Vagina (tissue), 2 donors: ENCODE results near the gene GREB1. TPM values are rescaled to one million over a fixed set of nuclear protein-coding genes. Genes with fewer than 3 reads are reported as not detected.
A peak's percentile ranks its signal among the peaks of the same experiment; 100 is the strongest.

Source experiments
- DNase-seq, 2 donors: peaks; one replicate each; pipeline ENCODE4 v3.0.0-alpha.2; 2017; ENCODE audit errors: extremely low spot score in 2 of 2
- H3K27ac ChIP-seq: fragments of 200-600 bp; sonication (generic); one replicate; pipeline ENCODE4 v1.5.1; 2019
- H3K27me3 ChIP-seq: fragments of 200-600 bp; sonication (generic); one replicate; pipeline ENCODE4 v1.5.1; 2019
- H3K36me3 ChIP-seq, 2 donors: fragments of 200-600 bp; sonication (generic); one replicate each; pipeline ENCODE4 v1.5.1; 2017 to 2019
- H3K4me1 ChIP-seq: fragments of 200-600 bp; sonication (generic); one replicate; pipeline ENCODE4 v1.5.1; 2019
- H3K4me3 ChIP-seq, 2 donors: fragments of 200-600 bp; sonication (generic); 1 replicate in 1 of 2; 2 replicates in 1 of 2; pipeline ENCODE4 v1.5.1; 2016 to 2019
- H3K9me3 ChIP-seq: fragments of 200-600 bp; sonication (generic); one replicate; pipeline ENCODE4 v1.5.1; 2019
- POLR2A ChIP-seq, 2 donors: fragments of 450-650 bp; IDR thresholded peaks; one replicate each; pipeline ENCODE4 v1.6.1; 2017; ENCODE audit warnings: antibody characterized with exemption in 2 of 2, mild to moderate bottlenecking in 2 of 2, moderate library complexity in 2 of 2
- POLR2AphosphoS5 ChIP-seq, 2 donors: sonication (generic); formaldehyde crosslinking; IDR thresholded peaks; one replicate each; pipeline ENCODE4 v1.9.0; 2017; ENCODE audit warnings: antibody characterized with exemption in 2 of 2, mild to moderate bottlenecking in 2 of 2, low read depth in 1 of 2; ENCODE audit not compliant: insufficient read depth in 1 of 2
- intact Hi-C: fragments of 100-400 bp; cut with DNase I; formaldehyde crosslinking; loops from one replicate; pipeline ENCODE4 v1.15.1; 2023
- total RNA-seq: library from RNA; depleted of rRNA; stranded (reverse); fragments of >200 nt; gene quantifications from one replicate; pipeline ENCODE4 v1.2.3, GENCODE V29; 2016
- TF ChIP-seq, protein P1 (sequence below), 3 experiments: fragments of 450-650 bp in 2 of 3; fragments of 200-600 bp in 1 of 3; sonication (generic) in 1 of 3; IDR thresholded peaks; one replicate each; pipeline ENCODE4 v1.5.1; 2017 to 2019; ENCODE audit warnings: antibody characterized with exemption in 3 of 3, mild to moderate bottlenecking in 2 of 3, moderate library complexity in 2 of 3

The GREB1 gene
- total RNA-seq, 1 donor from 2014 or later: 35.4 TPM

DNA sequence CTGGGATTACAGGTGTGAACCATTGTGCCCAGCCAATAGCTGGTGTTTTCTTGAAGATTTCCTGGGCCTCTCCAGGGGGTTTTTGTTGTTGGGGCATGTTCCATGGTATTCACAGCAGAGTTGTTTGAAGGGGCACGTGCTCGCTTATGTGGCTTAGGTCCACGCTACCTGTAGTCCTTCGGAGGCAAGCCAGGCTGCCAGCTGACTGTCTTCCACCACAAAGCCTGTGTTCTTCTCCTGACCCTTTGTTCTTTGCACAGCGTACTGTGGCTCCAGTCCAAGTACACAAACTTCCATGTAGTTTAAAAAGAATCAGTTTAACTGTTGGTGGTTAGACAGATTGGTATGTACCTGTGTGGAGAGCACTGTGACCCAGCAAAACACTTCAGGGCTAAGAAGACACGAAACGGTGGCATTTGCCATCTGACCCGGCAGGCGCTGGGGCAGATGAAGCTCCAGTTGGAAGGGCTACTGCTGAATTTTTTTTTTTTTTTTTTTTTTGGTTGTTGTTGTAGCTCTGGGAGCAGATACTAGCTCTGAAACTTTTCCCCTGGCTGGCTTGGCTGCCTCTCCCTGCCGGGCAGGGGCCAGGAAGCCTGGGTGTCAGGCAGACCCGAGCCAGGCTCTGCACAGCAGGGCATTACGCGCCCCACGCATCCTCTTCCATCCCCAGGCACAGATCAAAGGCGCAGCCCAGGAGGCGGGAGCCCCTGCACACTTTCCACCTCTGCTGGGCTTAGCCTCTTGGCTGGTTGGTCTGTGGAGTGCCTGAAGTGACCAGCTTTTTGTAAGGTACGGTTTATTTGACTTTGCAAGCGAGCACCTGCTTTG lies 5.7 kb downstream of the GREB1 start:
- TF ChIP-seq, protein P1, sequence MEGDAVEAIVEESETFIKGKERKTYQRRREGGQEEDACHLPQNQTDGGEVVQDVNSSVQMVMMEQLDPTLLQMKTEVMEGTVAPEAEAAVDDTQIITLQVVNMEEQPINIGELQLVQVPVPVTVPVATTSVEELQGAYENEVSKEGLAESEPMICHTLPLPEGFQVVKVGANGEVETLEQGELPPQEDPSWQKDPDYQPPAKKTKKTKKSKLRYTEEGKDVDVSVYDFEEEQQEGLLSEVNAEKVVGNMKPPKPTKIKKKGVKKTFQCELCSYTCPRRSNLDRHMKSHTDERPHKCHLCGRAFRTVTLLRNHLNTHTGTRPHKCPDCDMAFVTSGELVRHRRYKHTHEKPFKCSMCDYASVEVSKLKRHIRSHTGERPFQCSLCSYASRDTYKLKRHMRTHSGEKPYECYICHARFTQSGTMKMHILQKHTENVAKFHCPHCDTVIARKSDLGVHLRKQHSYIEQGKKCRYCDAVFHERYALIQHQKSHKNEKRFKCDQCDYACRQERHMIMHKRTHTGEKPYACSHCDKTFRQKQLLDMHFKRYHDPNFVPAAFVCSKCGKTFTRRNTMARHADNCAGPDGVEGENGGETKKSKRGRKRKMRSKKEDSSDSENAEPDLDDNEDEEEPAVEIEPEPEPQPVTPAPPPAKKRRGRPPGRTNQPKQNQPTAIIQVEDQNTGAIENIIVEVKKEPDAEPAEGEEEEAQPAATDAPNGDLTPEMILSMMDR (IDR thresholded peaks at IDR 0.05): no peak
- TF ChIP-seq POLR2AphosphoS5 (IDR thresholded peaks at IDR 0.05; ENCODE audit: insufficient read depth in 1 of 2, low read depth in 1 of 2) (peak; percentile 26 to 34), POLR2A (IDR thresholded peaks at IDR 0.05) (no peak)
- peaks cover 55% of the 10 kb centered on the region for H3K4me1 ChIP-seq
- intact Hi-C loops: no loop called here
- H3K9me3 ChIP-seq: no peaks in the 10 kb centered on the region
- peak overlapping the region; percentile 59 for H3K27ac ChIP-seq
- peak overlapping the region in 1 of 2 donors; percentile 35 for H3K4me3 ChIP-seq
- no peaks in the 10 kb centered on the region for H3K27me3 ChIP-seq
- no peaks in the 10 kb centered on the region for H3K36me3 ChIP-seq
- peak in 1 of 2 donors; percentile 84 for DNase-seq

- DNase-seq: peak in 1 of 2 donors; percentile 82
- Histone ChIP-seq H3K4me3 (peak overlapping the region; percentile 4 to 35), H3K4me1 (peaks cover 46% of the 10 kb centered on the region), H3K9me3 (no peaks in the 10 kb centered on the region), H3K36me3 (no peaks in the 10 kb centered on the region), H3K27ac (peak overlapping the region; percentile 59), H3K27me3 (no peaks in the 10 kb centered on the region)
- no peak for TF ChIP-seq POLR2A (IDR thresholded peaks at IDR 0.05)
- TF ChIP-seq, protein P1 (IDR thresholded peaks at IDR 0.05): no peak
- intact Hi-C loops: no loop called here
Observed at GRCh38 chr2:11540148-11540995, 6.5 kb downstream of the GREB1 start.

GRCh38 chr2:11540996-11541692 lies 7.3 kb downstream of the GREB1 start:
- DNase-seq: peak in 1 of 2 donors; percentile 83
- no peaks in the 10 kb centered on the region for H3K27me3 ChIP-seq

GRCh38 chr2:11541693-11542274 lies 7.9 kb downstream of the GREB1 start:
- Histone ChIP-seq H3K36me3 (no peaks in the 10 kb centered on the region), H3K27ac (peak overlapping the region; percentile 59), H3K4me1 (peaks cover 35% of the 10 kb centered on the region), H3K9me3 (no peaks in the 10 kb centered on the region), H3K4me3 (peak overlapping the region; percentile 10 to 23), H3K27me3 (no peaks in the 10 kb centered on the region)
- DNase-seq: no peak
- TF ChIP-seq, protein P1 (IDR thresholded peaks at IDR 0.05): no peak
- TF ChIP-seq POLR2A (IDR thresholded peaks at IDR 0.05) (no peak), POLR2AphosphoS5 (IDR thresholded peaks at IDR 0.05; ENCODE audit: insufficient read depth in 1 of 2, low read depth in 1 of 2) (no peak)
- intact Hi-C loops: no loop called here

More at GRCh38 chr2:11540996-11541692, 7.3 kb downstream of the GREB1 start:
- intact Hi-C loops: no loop called here
- H3K9me3 ChIP-seq: no peaks in the 10 kb centered on the region
- peaks cover 40% of the 10 kb centered on the region for H3K4me1 ChIP-seq
- no peaks in the 10 kb centered on the region for H3K36me3 ChIP-seq
- peak overlapping the region; percentile 4 to 23 for H3K4me3 ChIP-seq
- no peak for TF ChIP-seq POLR2A (IDR thresholded peaks at IDR 0.05)
- no peak for TF ChIP-seq POLR2AphosphoS5 (IDR thresholded peaks at IDR 0.05; ENCODE audit: insufficient read depth in 1 of 2, low read depth in 1 of 2)
- TF ChIP-seq, protein P1 (IDR thresholded peaks at IDR 0.05): no peak
- peak overlapping the region; percentile 59 for H3K27ac ChIP-seq
